ENCODE measurements around the gene FBXO28.
"Not testable (repeated sequence)": the region's sequence is repeated elsewhere in the genome, so short reads cannot be mapped to it uniquely, and the experiment has no call there.

The FBXO28 gene

GRCh38 chr1:224192082-224192788, 78.3 kb downstream of the FBXO28 start:
- no peak for DNase-seq

GRCh38 chr1:224193319-224193966, 79.5 kb downstream of the FBXO28 start:
- DNase-seq, result no peak

GRCh38 chr1:224196813-224197600, 83.1 kb downstream of the FBXO28 start:
- DNase-seq, result no peak

GRCh38 chr1:224198572-224198971, 84.7 kb downstream of the FBXO28 start:
- no peak for DNase-seq

GRCh38 chr1:224199679-224200078, 85.8 kb downstream of the FBXO28 start:
- DNase-seq, result no peak

GRCh38 chr1:224201383-224201782, 87.5 kb downstream of the FBXO28 start:
- no peak for DNase-seq

- DNase-seq, result no peak
These were observed 87.9 kb downstream of the FBXO28 start for GRCh38 chr1:224201853-224202252.

GRCh38 chr1:224203243-224204016, 89.5 kb downstream of the FBXO28 start:
- DNase-seq, result no peak

GRCh38 chr1:224205438-224205840, 91.5 kb downstream of the FBXO28 start:
- DNase-seq, result no peak

GRCh38 chr1:224205931-224206538, 92.1 kb downstream of the FBXO28 start:
- not testable (repeated sequence) for DNase-seq

- DNase-seq, result peak; percentile 28
These were observed 97.5 kb downstream of the FBXO28 start for GRCh38 chr1:224211206-224211962.
